HS-27A (cell line): ENCODE measurements around the gene NUP37.
"Not testable (repeated sequence)": the region's sequence is repeated elsewhere in the genome, so short reads cannot be mapped to it uniquely, and the experiment has no call there.

Source experiments
- DNase-seq: peaks from one replicate; pipeline ENCODE4 v3.0.0-alpha.2; 2012; ENCODE audit warnings: low read depth, missing footprints

The NUP37 gene

DNA sequence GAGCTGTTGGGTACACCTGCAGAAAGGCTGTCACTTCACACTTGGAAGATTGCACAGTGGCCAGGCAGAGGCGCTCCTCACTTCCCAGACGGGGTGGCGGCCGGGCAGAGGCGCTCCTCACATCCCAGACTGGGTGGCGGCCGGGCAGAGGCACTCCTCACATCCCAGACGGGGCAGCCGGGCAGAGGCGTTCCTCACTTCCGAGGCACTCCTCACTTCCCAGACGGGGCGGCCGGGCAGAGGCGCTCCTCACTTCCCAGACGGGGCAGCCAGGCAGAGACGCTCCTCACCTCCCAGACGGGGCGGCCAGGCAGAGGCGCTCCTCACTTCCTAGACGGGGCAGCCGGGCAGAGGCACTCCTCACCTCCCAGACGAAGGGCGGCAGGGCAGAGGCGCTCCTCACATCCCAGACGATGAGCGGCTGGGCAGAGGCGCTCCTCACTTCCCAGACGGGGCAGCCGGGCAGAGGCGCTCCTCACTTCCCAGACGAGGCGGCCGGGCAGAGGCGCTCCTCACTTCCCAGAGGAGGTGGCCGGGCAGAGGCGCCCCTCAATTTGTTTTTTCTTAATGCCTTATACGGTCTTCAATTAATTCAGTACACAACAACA is 30.6 kb downstream of the NUP37 start:
- DNase-seq = not testable (repeated sequence)

DNA sequence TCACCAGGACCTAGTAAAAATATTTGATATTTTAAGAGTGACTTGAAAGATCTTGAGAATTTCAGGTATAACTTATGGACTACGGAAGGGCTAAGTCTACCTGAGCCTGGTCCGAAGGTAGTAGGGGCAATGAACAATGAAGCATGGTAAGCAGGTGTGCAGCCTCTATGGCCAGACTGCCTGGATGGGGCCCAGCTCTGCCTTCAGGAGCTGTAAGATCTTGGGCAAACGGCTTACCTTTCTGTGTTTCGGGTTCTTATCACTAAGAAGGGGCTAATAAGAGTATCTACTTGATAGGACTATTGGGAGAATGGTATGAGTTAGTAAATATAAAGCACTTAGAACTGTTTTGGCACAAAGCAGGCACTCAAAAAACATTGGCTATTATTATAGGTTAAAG is 39.1 kb downstream of the NUP37 start:
- no peak for DNase-seq

DNA sequence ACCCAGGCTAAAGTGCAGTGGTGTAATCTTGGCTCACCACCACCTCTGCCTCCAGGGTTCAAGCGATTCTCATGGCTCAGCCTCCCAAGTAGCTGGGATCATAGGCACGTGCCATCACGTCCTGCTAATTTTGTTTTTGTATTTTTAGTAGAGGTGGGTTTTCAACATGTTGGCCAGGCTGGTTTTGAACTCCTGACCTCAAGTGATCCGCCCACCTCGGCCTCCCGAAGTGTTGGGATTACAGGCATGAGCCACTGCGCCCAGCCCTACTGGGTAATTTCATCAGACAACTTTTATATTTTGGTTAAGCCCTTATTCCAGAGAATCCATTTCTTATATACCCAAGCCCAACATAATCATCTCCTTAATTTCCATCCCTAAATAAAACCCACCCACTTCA is 47.8 kb downstream of the NUP37 start:
- not testable (repeated sequence) for DNase-seq

DNA sequence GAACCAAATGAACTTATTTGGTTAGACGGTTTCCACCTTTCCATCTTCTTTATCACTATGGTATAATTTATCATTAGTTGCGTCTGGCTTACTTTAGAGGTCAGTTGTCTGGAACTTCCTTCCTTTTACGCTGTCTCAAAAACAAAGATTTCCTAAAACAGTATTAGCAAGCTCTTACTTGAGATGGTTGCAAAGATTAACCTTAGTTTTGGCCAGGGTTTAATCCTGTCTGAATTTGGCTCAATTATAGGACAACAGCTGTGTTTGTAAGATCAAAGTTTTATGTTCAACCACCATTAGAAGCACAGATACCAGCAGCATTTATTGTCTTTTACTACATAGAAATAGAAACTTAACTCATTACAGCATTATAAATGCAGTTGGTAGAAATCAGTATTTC is 50.2 kb downstream of the NUP37 start:
- DNase-seq = no peak

DNA sequence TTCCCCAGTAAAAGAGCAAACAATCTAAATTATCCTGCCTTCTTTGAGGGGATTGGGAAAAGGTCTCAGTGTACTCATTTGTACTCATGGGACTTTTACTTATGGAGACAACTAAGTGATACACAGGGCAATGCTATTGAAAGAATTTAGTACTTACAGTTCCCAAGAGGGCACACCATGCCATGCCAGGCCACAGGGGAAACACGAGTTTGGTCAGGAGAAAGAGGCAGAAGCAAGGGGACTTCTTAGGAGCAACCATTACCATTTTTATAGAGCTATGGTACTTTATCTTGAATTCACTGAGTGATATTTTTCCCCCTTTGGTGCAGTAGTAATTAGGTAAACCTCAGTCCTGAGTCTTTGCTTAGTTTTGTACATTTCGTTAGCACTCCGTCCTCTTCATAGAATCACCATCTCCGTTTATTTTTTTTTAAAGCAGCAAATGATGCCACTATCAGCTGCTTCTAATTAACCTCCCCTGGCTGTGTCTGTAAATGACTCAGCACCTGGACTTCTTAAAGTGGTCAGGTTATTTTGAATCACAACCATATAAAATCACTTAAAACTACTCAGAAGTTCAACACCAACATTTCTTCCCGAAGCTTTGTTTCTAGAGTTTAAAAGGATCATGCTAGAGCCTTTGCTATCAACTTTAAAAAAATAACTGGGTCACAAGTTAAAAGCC is 52.2 kb downstream of the NUP37 start:
- DNase-seq = no peak

DNA sequence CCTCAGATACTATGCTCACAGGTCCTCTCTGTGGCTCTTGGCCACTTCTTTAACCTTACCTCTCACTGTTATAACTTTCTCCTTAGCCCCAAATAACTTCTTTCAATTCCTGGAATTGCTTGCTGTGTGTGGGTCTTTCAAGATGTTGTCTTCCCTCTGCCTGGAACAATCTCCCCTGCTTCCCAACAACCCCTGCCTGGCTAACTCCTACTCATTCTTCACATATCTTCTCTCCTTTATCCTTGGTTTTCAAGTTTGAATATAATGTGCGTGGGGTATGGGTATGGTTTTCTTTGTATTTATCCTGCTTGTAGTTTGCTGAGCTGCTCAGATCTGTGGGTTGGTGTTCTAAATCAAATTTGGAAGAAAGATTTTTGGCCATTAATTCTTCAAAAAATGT is 55.4 kb downstream of the NUP37 start:
- DNase-seq = no peak

DNA sequence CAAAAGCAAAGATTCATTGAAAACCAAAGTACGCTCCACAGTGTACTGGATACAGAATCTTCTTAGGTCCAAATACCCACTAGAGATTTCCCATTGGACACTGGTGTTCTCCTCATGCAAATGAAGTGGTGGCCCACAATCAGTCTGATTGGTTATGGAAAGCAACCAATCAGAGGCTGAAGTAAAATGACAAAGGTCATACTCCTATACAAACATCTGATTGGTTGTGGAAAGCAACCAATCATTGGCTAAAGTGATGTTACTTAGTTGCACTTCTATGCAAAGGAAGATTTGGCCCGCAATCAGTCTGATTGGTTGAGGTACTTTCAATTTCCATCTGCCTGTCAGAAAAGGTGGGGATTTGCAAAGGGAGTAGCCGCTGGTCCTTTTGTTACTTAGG is 56.8 kb downstream of the NUP37 start:
- no peak for DNase-seq

DNA sequence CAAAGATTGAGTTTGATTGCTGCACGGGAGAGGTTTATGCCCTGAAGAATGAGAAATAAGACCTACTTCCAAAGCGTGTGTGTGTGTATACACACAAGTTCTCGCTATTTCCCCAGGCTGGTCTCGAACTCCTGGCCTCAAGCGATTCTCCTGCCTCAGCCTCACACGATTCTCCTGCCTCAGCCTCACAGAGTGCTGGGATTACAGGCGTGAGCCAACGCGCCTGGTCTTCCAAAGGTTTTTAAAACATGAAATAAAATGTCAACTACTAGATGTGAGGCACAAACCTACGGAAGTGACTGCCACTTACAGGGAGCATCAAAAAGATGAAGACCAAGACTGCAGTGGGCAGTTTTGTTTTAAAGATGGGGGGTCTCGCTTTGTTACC is 57.5 kb downstream of the NUP37 start:
- DNase-seq = no peak

DNA sequence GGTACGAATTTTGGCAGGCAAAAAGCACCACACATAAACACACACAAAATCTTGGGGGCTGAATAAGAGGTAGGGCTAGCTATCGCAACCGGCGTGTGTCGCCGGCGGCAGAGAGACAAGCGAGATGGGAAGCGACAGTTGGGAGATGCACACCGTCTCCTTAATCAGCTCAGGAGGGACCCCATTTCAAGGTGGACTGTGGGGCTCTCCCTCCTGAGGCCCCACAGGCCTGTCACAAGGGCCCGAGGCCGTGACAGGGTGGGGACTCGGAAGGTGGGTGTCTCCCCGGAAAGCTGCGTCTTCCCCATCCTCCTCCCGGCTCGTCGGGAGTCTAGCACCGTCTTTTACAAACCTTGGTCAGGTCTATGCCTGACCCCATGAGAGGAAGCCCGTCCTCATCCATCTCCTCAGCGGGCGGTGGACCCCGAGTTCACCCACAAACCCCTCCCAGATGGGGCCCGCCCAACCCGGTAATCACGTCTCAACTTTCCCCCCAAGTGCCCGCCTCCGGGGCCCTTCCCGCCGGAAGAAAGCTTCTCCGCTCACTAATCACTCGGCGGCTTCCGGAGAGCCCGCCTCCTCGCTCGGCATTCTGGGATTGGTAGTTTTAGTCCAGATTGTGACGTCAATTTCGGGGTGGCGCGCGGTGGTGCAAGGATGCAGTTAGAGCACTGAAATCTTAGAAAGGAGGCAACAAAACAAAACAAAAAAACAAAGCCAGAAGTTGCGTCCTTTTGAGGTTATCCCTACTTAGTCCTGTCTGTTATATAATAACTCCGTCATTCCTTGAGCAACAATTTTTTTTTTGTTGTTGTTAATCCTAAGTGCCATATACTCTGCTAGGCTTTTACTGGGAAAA is 58.1 kb downstream of the NUP37 start, which contains the start of gene WASHC3:
WASHC3 (minus strand) TSS at position 432 of the 859 bp plus-strand sequence; CDS start at position 403, 29 bp downstream.
- peak; percentile 71 for DNase-seq

DNA sequence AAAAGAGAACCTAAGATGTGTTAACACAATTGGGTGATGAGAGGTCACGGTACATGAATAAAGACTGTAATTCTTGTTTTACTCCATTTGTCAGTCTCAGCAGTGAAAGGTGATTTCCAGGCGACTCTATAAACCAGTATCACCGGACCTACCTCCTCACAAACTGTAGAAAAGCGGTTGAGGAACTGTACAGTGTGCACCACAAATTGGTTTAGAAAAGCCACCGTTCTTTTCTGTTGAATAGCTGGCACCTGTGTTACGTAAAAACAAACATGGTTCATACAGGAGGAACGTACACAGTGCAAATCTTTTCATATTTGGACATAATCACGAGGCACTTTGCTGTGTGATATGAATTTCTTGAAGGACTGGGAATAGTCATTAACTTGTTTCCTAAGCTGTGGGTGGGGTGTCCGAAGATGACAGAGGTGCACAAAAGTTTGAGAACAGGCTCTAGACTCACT is 58.8 kb downstream of the NUP37 start:
- DNase-seq = peak; percentile 3

DNA sequence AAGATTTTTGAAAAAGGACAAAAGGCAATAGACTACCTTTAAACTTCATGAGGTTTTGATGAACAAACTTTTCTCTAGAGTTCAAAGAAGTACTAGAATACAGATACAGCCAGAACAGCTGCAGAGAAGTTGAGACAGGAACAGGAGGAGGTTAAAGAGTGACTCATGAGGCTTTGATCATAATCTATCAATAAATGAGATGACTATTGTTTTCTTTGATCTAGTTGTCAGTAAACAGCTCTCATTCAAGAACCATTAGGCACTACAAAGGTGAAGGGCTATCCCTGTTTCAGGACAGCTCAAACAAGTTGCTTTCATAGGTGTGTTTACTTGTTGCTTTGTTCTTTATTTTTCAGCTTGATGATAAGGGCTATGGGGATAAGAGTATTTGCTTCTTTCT is 60.6 kb downstream of the NUP37 start:
- DNase-seq = no peak

DNA sequence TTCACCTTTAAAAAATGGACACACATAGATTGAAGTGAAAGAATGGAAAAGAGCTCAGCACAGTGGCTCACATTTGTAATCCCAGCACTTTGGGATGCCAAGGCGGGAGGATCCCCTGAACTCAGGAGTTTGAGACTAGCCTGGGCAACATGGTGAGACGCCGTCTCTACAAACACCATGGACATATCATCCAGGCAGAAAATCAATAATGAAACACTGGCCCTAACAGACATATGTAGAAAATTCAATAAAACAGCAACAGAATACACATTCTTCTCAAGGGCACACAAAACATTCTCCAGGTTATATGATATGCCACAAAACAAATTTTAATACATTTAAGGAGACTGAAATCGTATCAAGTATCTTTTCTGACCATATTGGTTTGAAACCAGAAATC is 65.6 kb downstream of the NUP37 start:
- no peak for DNase-seq

DNA sequence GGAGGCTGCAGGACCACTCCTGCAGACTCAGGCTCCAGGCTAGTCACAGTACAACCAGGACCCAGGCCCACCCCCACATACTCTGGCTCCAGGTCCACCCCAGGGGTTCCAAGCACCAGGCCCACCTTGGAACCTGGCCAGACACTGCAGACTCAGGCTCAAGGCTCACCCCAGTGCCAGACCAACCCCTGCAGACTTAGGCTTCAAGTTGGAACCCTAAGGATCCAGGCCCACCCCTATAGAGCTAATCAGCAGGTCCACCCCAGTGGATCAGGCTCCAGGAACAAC is 66.9 kb downstream of the NUP37 start:
- DNase-seq = no peak

DNA sequence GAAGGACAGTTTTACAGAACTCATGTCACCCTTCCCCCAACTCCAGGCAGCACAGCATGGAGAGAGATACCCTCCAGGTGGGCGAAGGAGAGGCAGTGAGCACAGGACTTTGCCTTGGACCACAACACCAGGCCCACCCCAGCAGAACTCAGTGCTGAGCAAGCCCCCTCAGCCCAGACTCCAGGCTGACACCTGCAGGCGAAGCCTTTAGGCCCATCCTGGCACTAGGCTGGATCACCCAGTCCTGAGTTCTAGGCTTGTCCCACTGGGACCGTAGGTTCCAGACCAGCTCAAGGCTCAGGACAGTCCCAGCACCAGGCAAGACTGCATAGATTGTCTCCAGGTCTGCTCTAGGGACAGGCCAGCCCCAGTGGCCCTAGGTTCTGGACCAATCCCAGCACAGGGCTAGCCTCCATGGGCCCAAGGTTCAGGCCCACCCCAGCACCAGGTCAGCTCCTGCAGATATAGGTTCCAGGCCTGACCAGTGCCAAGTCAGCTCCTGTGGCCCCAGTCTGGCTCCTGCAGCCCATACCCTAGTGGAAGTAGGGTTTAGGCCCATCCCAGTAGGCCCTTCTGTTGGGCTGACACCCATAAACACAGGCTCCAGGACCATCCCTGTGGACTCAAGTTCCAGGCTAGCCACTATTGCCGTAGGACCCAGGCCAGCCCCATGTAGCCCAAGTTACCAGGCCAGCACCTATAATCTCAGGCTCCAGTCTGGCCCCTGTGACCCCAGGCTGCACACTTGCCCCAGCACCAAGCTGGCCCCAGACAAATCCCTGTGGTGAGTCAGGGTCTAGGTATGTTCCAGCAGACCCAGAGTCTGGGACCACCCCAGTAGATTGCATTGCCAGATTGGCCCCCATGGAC is 67.5 kb downstream of the NUP37 start:
- DNase-seq = no peak

DNA sequence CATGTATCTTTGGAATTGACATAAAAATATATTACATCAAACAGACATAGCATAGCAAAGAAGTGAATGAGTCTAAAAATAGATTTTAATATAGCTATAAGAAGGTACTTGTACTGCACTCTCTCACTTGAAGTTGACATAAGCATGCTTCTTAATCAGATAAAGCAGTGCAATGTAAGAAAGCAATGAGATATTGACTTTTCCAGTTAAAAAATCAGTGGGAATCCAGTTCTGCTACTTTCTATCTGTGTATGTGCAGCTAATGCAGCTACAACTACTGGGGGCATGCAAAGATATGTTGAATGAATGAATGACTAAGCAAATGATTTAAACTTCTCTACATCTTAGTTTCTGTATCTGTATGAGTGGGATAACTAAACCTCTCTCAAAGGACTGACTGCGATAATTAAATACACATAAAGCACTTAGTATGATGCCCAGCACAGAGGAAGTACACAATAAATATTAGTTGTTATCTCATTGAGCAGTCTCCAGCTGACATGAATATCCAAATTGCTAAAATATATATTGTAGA is 68.4 kb downstream of the NUP37 start:
- no peak for DNase-seq

DNA sequence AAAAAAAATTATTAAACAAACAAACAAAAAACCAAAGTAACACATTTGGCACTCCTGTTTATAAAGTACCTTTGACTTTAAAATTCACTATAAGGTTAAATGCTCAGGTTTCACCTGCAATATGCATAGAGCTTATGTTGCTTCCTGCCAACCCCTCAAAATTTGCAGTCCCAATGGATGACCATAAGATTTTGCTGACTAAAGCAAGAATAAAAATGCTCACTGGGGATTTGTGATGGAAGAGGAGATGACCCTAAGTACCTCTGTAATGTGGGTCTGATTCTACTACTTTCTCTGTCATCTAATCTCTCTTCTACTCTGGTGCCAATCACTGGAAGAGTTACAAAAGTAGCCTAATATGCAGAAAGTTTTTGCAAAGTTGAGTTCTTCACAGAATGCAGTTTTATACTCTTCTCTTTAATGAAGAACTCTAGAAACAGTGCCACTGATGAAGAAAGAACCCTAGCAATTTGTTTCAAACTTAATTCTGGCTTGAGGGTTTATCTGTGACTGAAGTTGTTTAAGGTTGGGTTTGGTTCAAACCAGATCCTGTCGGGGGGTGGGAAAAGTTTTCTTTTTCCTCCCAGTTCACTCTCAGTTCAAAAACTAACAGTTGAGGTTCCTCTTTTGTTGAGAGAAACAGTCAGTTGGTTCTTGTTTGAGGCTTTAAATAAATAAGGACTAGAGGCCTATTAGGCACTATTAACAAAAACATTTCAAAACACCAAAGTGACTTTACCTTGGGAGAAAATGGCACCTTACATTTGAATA is 69.1 kb downstream of the NUP37 start:
- DNase-seq = no peak

DNA sequence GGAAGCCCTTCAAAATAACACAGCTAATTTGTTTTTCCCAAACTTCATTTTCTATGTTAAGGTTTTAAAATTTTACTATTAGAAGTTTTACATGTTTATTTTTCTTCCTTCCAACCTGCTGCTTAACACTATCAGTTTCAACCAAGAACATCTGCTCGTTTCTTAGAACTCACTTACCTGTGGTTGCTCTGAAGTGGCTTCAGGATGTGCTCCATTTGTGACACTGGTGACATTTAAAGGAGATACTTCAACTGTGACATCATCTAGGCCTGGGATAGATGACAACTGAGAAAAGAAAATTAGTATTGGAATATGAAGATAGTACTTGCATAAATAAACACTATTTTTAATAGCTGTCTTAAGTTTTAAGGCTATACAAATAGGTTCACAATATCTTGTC is 76.0 kb downstream of the NUP37 start:
- DNase-seq = no peak

DNA sequence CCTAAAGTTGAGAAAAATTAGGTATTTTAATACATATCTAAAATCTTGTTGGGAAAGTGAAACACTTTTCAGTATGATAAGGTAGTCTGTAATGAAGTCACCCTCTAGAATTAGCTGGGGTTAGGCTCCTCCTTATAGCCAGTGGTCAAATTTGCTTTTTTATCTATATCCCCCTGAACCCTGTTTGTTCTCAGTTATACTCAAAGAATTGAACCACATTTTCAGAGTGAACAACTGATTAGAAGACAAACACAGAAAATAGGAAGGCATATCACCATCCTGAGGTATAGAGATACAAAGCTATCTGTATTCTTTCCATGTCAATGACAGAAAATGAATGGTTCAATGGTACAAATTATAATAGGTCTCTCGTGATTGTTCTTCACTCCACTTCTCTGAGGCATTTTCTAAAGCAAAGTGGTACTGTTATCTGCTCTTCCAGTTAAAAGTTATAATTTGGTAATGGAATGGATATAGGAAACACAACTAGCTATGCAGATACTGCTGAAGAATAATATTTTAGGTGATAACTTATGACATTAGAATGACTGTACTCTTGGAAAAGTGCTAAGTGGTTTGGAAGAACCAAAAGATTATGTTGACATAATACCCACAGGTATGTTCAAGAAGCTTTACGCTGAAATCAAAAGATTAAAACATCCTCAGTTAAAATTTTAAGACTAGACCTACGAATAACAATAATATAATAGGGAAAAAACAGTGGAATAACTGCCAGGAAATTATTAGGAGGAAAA is 85.7 kb downstream of the NUP37 start:
- no peak for DNase-seq

DNA sequence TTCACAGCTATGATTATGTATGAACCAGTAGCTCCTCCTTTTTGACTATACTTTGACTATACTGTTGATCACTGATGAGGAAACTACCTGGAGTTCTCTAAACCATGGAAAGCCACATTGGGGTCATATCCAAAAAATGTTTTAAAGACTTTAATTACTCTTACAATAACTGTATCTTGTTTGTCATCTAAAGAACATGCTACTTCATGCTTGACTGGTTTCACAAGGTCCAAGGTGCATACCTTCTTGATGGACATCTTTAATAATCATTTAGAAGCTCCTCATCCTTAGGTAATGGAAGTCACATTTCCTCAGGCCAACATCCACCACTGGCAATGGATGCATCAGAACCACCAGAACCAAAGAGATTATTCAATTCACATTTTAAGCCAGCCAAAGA is 88.1 kb downstream of the NUP37 start:
- DNase-seq = no peak

DNA sequence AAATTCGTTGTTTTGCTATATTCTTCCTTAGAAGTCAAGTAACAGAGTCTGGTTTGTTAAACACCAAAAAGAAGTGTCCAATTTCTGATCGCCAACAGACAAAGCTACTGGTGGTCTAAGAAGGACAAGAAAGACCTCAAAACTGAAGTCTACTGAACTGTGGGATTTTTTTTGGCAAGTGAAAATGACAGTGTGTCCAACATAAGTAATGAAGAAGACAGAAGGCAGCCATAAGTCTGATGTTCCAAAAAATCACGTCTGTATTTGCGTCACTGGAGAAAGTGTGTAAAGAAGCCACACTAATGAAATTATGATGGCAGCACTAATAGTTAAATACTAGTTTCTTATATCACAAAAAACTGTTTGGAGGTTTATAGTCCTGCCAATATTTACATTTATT is 90.8 kb downstream of the NUP37 start:
- no peak for DNase-seq
